Measurements from ENCODE around the gene MEAF6.

DNA sequence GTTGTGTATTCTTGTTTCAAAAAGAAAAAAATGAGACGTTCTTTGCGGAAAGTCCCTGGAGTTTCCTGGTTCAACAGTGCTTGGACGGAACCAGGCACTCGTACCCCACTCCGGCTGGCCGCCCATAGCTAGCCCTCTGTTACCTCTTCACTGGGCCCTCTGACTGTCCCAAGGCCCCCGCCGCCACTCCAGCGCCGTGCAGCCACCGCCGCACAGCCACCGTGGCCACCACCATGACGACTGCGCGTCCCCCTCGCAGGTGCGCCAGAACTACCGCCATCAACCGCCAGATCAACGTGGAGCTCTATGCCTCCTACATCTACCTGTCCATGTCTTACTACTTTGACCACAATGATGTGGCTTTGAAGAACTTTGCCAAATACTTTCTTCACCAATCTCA lies 30.0 kb upstream of the MEAF6 start:
- TF ChIP-seq, protein P1, sequence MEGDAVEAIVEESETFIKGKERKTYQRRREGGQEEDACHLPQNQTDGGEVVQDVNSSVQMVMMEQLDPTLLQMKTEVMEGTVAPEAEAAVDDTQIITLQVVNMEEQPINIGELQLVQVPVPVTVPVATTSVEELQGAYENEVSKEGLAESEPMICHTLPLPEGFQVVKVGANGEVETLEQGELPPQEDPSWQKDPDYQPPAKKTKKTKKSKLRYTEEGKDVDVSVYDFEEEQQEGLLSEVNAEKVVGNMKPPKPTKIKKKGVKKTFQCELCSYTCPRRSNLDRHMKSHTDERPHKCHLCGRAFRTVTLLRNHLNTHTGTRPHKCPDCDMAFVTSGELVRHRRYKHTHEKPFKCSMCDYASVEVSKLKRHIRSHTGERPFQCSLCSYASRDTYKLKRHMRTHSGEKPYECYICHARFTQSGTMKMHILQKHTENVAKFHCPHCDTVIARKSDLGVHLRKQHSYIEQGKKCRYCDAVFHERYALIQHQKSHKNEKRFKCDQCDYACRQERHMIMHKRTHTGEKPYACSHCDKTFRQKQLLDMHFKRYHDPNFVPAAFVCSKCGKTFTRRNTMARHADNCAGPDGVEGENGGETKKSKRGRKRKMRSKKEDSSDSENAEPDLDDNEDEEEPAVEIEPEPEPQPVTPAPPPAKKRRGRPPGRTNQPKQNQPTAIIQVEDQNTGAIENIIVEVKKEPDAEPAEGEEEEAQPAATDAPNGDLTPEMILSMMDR (IDR thresholded peaks at IDR 0.05) = no peak
- TF ChIP-seq EZH2phosphoT487 (IDR thresholded peaks at IDR 0.05) = no peak
